DMS114 treated with DMSO at 0.1 percent for 48 hours (cell line): ENCODE data around the gene ADCY2.
"Not testable (repeated sequence)": the region's sequence is repeated elsewhere in the genome, so short reads cannot be mapped to it uniquely, and the experiment has no call there.

Source experiments
- DNase-seq: peaks from one replicate; lab custom pipeline; 2025; ENCODE audit not compliant: unreplicated experiment; lab: John Stamatoyannopoulos, UW

The ADCY2 gene

GRCh38 chr5:7395432-7395946, 449 bp upstream of the ADCY2 start:
- no peak for DNase-seq

GRCh38 chr5:7396713-7397454, 946 bp downstream of the ADCY2 start:
- peak; percentile 9 for DNase-seq

GRCh38 chr5:7397937-7398336, 2.0 kb downstream of the ADCY2 start:
- DNase-seq, result no peak

- DNase-seq, result no peak
Observed at GRCh38 chr5:7398596-7399280, 2.8 kb downstream of the ADCY2 start.

GRCh38 chr5:7405277-7405676, 9.3 kb downstream of the ADCY2 start:
- DNase-seq, result no peak

- DNase-seq, result no peak
Observed at GRCh38 chr5:7410936-7411511, 15.1 kb downstream of the ADCY2 start.

- DNase-seq, result no peak
Observed at GRCh38 chr5:7412409-7412808, 16.5 kb downstream of the ADCY2 start.

- no peak for DNase-seq
Observed at GRCh38 chr5:7415123-7415522, 19.2 kb downstream of the ADCY2 start.

- no peak for DNase-seq
Observed at GRCh38 chr5:7415587-7416535, 19.9 kb downstream of the ADCY2 start.

- DNase-seq, result no peak
Observed at GRCh38 chr5:7418276-7418675, 22.3 kb downstream of the ADCY2 start.

GRCh38 chr5:7419367-7419766, 23.4 kb downstream of the ADCY2 start:
- DNase-seq, result no peak

GRCh38 chr5:7419846-7420245, 23.9 kb downstream of the ADCY2 start:
- DNase-seq, result no peak

GRCh38 chr5:7420510-7421280, 24.8 kb downstream of the ADCY2 start:
- DNase-seq, result no peak

- DNase-seq, result no peak
Observed at GRCh38 chr5:7422316-7423106, 26.6 kb downstream of the ADCY2 start.

GRCh38 chr5:7423231-7423630, 27.3 kb downstream of the ADCY2 start:
- DNase-seq, result not testable (repeated sequence)

- DNase-seq, result no peak
Observed at GRCh38 chr5:7425830-7426229, 29.9 kb downstream of the ADCY2 start.

GRCh38 chr5:7426284-7426683, 30.3 kb downstream of the ADCY2 start:
- no peak for DNase-seq

GRCh38 chr5:7434914-7435313, 39.0 kb downstream of the ADCY2 start:
- no peak for DNase-seq

GRCh38 chr5:7435503-7435902, 39.6 kb downstream of the ADCY2 start:
- DNase-seq, result no peak
